ENCODE results near the gene TKTL1. TPM values are rescaled to one million over a fixed set of nuclear protein-coding genes. Genes with fewer than 3 reads are reported as not detected.
"Not testable (repeated sequence)": the region's sequence is repeated elsewhere in the genome, so short reads cannot be mapped to it uniquely, and the experiment has no call there.

TKTL1 gene
- total and polyA plus RNA-seq, 2 donors, result 0.19 to 0.32 TPM

- H3K4me3 ChIP-seq (ENCODE audit: low read depth, low read length); H3K27ac ChIP-seq (ENCODE audit: low read depth); H3K36me3 ChIP-seq (ENCODE audit: insufficient read depth); H3K4me1 ChIP-seq (ENCODE audit: insufficient read depth); DNase-seq (ENCODE audit: extremely low spot score): not testable (repeated sequence)
- WGBS, result 85% methylated on average over 7 of the region's 7 CpGs
Measured at GRCh38 chrX:154302998-154303397, 7.4 kb downstream of the TKTL1 start.

GRCh38 chrX:154303476-154303875 is 7.9 kb downstream of the TKTL1 start:
- no peaks in the 10 kb centered on the region for H3K36me3 ChIP-seq (ENCODE audit: insufficient read depth)
- H3K4me3 ChIP-seq (ENCODE audit: low read depth, low read length), result no peak overlapping the region
- H3K27ac ChIP-seq (ENCODE audit: low read depth), result no peak overlapping the region
- 66% methylated on average over 8 of the region's 8 CpGs for WGBS
- no peaks in the 10 kb centered on the region for H3K4me1 ChIP-seq (ENCODE audit: insufficient read depth)
- no peak for DNase-seq (ENCODE audit: extremely low spot score)

GRCh38 chrX:154304846-154305245 is 9.3 kb downstream of the TKTL1 start:
- Histone ChIP-seq H3K4me3 (ENCODE audit: low read depth, low read length) (no peak overlapping the region), H3K27ac (ENCODE audit: low read depth) (no peak overlapping the region), H3K36me3 (ENCODE audit: insufficient read depth) (no peaks in the 10 kb centered on the region), H3K4me1 (ENCODE audit: insufficient read depth) (no peaks in the 10 kb centered on the region)
- DNase-seq (ENCODE audit: extremely low spot score), result no peak
- 83% methylated on average over 10 of the region's 10 CpGs for WGBS

- 90% methylated on average over 11 of the region's 11 CpGs for WGBS
- no peak for DNase-seq (ENCODE audit: extremely low spot score)
- H3K36me3 ChIP-seq (ENCODE audit: insufficient read depth), result no peaks in the 10 kb centered on the region
- no peak overlapping the region for H3K27ac ChIP-seq (ENCODE audit: low read depth)
- H3K4me3 ChIP-seq (ENCODE audit: low read depth, low read length), result no peak overlapping the region
- no peaks in the 10 kb centered on the region for H3K4me1 ChIP-seq (ENCODE audit: insufficient read depth)
Measured at GRCh38 chrX:154305541-154306205, 10.1 kb downstream of the TKTL1 start.

GRCh38 chrX:154307202-154307601 is 11.6 kb downstream of the TKTL1 start:
- H3K4me3 ChIP-seq (ENCODE audit: low read depth, low read length), result no peak overlapping the region
- no peaks in the 10 kb centered on the region for H3K4me1 ChIP-seq (ENCODE audit: insufficient read depth)
- DNase-seq (ENCODE audit: extremely low spot score), result no peak
- 84% methylated on average over 6 of the region's 6 CpGs for WGBS
- no peak overlapping the region for H3K27ac ChIP-seq (ENCODE audit: low read depth)
- H3K36me3 ChIP-seq (ENCODE audit: insufficient read depth), result no peaks in the 10 kb centered on the region

- Histone ChIP-seq H3K4me3 (ENCODE audit: low read depth, low read length) (no peak overlapping the region), H3K27ac (ENCODE audit: low read depth) (no peak overlapping the region), H3K4me1 (ENCODE audit: insufficient read depth) (no peaks in the 10 kb centered on the region), H3K36me3 (ENCODE audit: insufficient read depth) (no peaks in the 10 kb centered on the region)
- no peak for DNase-seq (ENCODE audit: extremely low spot score)
- WGBS, result 50% methylated on average over 9 of the region's 9 CpGs
Measured at GRCh38 chrX:154308108-154308946, 12.7 kb downstream of the TKTL1 start.

GRCh38 chrX:154309041-154309775 is 13.6 kb downstream of the TKTL1 start:
- Histone ChIP-seq H3K27ac (ENCODE audit: low read depth) (no peak overlapping the region), H3K36me3 (ENCODE audit: insufficient read depth) (no peaks in the 10 kb centered on the region), H3K4me3 (ENCODE audit: low read depth, low read length) (no peak overlapping the region), H3K4me1 (ENCODE audit: insufficient read depth) (no peaks in the 10 kb centered on the region)
- DNase-seq (ENCODE audit: extremely low spot score), result no peak
- 89% methylated on average over 16 of the region's 16 CpGs for whole genome bisulfite sequencing

- 67% methylated on average over 19 of the region's 19 CpGs for WGBS
- Histone ChIP-seq H3K27ac (ENCODE audit: low read depth) (no peak overlapping the region), H3K36me3 (ENCODE audit: insufficient read depth) (no peaks in the 10 kb centered on the region), H3K4me1 (ENCODE audit: insufficient read depth) (no peaks in the 10 kb centered on the region), H3K4me3 (ENCODE audit: low read depth, low read length) (no peak overlapping the region)
- no peak for DNase-seq (ENCODE audit: extremely low spot score)
Measured at GRCh38 chrX:154310616-154311536, 15.3 kb downstream of the TKTL1 start.

- WGBS, result 92% methylated on average over 7 of the region's 7 CpGs
- Histone ChIP-seq H3K4me3 (ENCODE audit: low read depth, low read length) (no peak overlapping the region), H3K27ac (ENCODE audit: low read depth) (no peak overlapping the region), H3K4me1 (ENCODE audit: insufficient read depth) (no peaks in the 10 kb centered on the region), H3K36me3 (ENCODE audit: insufficient read depth) (no peaks in the 10 kb centered on the region)
- DNase-seq (ENCODE audit: extremely low spot score), result no peak
Measured at GRCh38 chrX:154312116-154312515, 16.5 kb downstream of the TKTL1 start.

- Histone ChIP-seq H3K36me3 (ENCODE audit: insufficient read depth) (no peaks in the 10 kb centered on the region), H3K27ac (ENCODE audit: low read depth) (no peak overlapping the region), H3K4me1 (ENCODE audit: insufficient read depth) (no peaks in the 10 kb centered on the region), H3K4me3 (ENCODE audit: low read depth, low read length) (no peak overlapping the region)
- no peak for DNase-seq (ENCODE audit: extremely low spot score)
- WGBS, result 82% methylated on average over 5 of the region's 5 CpGs
Measured at GRCh38 chrX:154313147-154313546, 17.6 kb downstream of the TKTL1 start.

GRCh38 chrX:154315416-154315815 is 19.8 kb downstream of the TKTL1 start:
- Histone ChIP-seq H3K4me3 (ENCODE audit: low read depth, low read length) (no peak overlapping the region), H3K36me3 (ENCODE audit: insufficient read depth) (no peaks in the 10 kb centered on the region), H3K4me1 (ENCODE audit: insufficient read depth) (no peaks in the 10 kb centered on the region), H3K27ac (ENCODE audit: low read depth) (no peak overlapping the region)
- DNase-seq (ENCODE audit: extremely low spot score), result no peak
- 98% methylated on average over 3 of the region's 3 CpGs for WGBS

GRCh38 chrX:154317391-154317995 is 21.9 kb downstream of the TKTL1 start:
- Histone ChIP-seq H3K36me3 (ENCODE audit: insufficient read depth) (no peaks in the 10 kb centered on the region), H3K27ac (ENCODE audit: low read depth) (no peak overlapping the region), H3K4me3 (ENCODE audit: low read depth, low read length) (no peak overlapping the region), H3K4me1 (ENCODE audit: insufficient read depth) (no peaks in the 10 kb centered on the region)
- no peak for DNase-seq (ENCODE audit: extremely low spot score)
- 19% methylated on average over 7 of the region's 7 CpGs for WGBS

GRCh38 chrX:154320406-154320805 is 24.8 kb downstream of the TKTL1 start:
- Histone ChIP-seq H3K4me1 (ENCODE audit: insufficient read depth) (no peaks in the 10 kb centered on the region), H3K4me3 (ENCODE audit: low read depth, low read length) (no peak overlapping the region), H3K36me3 (ENCODE audit: insufficient read depth) (no peaks in the 10 kb centered on the region), H3K27ac (ENCODE audit: low read depth) (no peak overlapping the region)
- WGBS, result 89% methylated on average over 11 of the region's 11 CpGs
- no peak for DNase-seq (ENCODE audit: extremely low spot score)
